GM12891 (cell line): ENCODE results near the gene OTP.

Experiments used
- PAX5 ChIP-seq: IDR thresholded peaks from 2 replicates; pipeline ENCODE4 v1.6.1; 2011; ENCODE audit warnings: low read length, moderate library complexity, mild to moderate bottlenecking; ENCODE audit not compliant: insufficient read depth, severe bottlenecking
- POLR2A ChIP-seq: IDR thresholded peaks from 2 replicates; pipeline ENCODE4 v1.6.1; 2011; ENCODE audit warnings: low read depth, low read length, control low read depth
- POLR2AphosphoS5 ChIP-seq: IDR thresholded peaks from 2 replicates; pipeline ENCODE4 v1.6.1; 2011; ENCODE audit warnings: low read depth, low read length, control low read depth
- SPI1 ChIP-seq: IDR thresholded peaks from 2 replicates; pipeline ENCODE4 v1.6.1; 2011; ENCODE audit warnings: low read depth, low read length, control low read depth
- TAF1 ChIP-seq: IDR thresholded peaks from 2 replicates; pipeline ENCODE4 v1.6.1; 2011; ENCODE audit warnings: low read depth, low read length, control low read depth

GRCh38 chr5:77627869-77628674, 10.4 kb downstream of the OTP start:
- no peak for TF ChIP-seq POLR2A
- TF ChIP-seq TAF1: no peak
- no peak for TF ChIP-seq PAX5
- no peak for TF ChIP-seq POLR2AphosphoS5
- no peak for TF ChIP-seq SPI1
